ENCODE measurements around the gene GNA12.

The GNA12 gene

GRCh38 chr7:2840458-2840857, 3.6 kb downstream of the GNA12 start:
- DNase-seq (ENCODE audit: extremely low read depth in 1 of 2, low read depth in 1 of 2): no peak

GRCh38 chr7:2838873-2839578, 5.1 kb downstream of the GNA12 start:
- no peak for DNase-seq (ENCODE audit: extremely low read depth in 1 of 2, low read depth in 1 of 2)

DNA sequence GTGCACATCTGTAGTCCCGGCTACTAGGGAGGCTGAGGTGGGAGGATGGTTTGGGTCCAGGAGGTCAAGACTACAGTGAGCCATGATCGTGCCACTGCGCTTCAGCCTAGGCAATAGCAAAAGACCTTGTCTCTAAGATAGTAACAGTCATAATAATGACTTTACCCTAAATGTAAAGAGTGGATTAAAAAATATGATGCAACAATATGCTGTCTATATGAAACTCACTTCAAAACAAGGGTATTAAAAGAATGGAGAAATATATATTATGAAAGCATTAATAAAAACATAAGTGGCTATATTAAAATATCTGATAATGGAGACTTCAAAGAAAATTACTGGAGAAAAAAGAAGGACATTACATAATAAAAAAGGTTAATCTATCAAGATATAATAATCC, 5.7 kb downstream of the GNA12 start:
- DNase-seq (ENCODE audit: extremely low read depth in 1 of 2, low read depth in 1 of 2): no peak

DNA sequence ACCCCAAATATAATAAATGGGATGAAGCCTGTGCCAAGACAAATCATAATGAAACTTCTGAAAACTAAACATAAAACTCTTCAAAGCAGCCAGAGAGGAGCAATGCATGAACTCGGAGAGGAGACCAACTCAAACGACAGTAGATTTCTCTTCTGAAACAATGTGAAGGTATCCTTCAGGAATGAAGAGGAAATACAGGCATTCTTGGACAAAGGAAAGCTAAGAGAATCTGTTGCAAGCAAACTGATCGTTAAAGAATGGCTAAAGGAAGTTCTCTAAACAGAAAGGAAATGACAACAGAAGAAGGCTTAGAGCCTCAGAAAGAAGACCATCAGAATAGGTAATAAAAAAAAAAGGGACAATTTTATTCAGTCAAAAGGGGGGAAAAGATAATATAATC, 6.6 kb downstream of the GNA12 start:
- DNase-seq (ENCODE audit: extremely low read depth in 1 of 2, low read depth in 1 of 2): no peak

DNA sequence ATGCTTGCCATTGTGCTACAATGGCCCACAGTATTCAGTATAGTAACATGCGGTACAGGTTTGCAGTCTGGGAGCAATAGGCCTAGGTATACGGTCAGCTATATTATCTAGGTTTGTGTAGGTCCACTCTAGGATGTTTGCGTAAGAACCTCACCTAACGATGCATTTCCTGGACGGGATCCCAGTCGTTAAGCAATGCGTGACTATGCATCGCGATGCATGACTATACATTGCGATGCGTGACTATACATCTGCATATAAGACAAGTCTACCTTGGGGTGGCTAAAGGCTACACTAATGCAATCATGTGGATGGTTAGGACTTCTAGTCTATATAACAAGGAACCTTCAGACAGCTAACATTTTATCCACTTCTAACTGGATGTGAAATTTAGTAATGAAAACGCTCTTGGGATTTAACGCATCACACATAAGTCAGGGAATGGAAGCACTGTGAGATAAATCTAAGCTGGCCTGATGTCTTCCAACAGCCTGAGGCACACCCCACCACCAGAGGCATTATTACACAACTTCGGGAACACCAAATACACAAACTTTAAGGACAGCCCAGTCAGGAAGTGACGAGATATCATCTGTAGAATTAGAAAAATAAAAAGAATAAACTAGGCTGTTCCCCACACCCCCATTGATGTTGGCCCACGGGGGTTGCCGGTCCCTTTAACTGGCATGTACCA, 9.2 kb downstream of the GNA12 start:
- no peak for DNase-seq (ENCODE audit: extremely low read depth in 1 of 2, low read depth in 1 of 2)

DNA sequence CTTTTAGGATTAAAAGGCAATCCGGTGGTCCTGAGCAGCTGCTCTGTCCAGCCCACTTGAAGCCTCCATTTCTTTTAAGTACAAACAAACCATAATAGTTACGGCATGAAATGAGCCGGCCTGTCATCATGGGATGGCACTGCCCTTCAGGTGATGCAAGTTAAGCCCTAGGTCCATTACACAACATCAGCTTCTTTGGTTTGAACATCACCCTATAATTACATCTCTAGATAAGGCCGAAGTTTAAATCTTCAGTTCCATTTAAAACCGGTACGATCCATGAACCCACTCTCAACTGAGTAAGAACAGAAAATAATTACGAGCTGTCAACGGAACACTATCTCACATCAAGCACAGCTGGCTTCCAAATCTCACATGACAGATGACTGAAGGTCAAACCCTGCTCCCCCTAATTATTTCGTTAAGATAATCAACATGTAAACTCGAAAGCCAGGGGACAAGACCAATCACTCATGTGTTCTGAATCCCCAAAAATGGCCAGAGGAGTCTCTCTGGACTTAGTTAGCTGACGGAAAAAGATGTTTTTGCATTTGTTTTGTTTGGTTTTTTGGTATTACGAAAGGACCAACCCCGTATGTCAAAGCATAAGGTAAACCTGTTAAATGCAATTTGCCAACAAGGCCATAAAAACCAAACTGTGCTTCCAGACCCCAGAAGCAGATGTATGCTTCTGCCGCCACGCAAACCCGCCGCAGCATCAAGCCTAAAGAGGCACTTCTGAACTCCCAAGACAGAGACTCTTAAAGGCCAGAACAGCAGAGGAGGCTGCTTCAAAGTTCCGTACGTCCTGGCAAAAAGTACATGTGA, 10.8 kb downstream of the GNA12 start:
- no peak for DNase-seq (ENCODE audit: extremely low read depth in 1 of 2, low read depth in 1 of 2)

GRCh38 chr7:2832461-2832860, 11.6 kb downstream of the GNA12 start:
- no peak for DNase-seq (ENCODE audit: extremely low read depth in 1 of 2, low read depth in 1 of 2)

DNA sequence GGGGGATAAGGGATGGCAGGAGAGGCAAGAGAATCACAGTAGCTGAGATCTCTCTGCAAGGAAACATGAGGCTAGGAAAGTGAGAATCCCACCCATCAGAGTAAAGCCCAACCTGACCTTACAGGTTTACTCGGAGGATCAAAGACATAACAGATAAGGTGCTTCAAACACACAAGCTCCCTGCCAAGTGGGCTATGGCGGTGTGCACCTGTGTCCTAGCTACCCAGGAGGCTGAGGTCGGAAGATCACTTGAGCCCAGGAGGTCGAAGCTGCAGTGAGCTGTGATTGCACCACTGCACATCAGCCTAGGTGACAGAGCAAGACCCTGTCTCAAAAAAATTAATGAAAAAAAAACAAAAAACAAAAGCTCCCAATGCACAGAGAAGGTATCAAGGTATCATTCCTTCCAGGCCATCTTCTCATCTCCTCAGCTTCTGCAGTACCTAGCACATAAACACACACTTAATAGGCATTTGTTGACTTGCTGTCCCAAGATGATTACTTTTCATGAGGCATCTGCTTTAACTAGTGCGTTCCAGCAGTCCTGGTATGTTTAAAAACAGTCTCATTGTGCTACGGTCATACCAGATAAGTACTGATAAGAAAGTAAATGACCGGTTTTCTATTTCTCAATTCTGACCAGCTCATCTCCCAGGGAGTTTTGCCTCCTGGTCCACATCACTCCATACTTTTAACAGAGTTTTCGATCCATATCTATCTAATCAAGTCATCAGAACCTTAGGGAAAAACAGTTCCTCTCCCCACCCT, 13.3 kb downstream of the GNA12 start:
- DNase-seq (ENCODE audit: extremely low read depth in 1 of 2, low read depth in 1 of 2): no peak

DNA sequence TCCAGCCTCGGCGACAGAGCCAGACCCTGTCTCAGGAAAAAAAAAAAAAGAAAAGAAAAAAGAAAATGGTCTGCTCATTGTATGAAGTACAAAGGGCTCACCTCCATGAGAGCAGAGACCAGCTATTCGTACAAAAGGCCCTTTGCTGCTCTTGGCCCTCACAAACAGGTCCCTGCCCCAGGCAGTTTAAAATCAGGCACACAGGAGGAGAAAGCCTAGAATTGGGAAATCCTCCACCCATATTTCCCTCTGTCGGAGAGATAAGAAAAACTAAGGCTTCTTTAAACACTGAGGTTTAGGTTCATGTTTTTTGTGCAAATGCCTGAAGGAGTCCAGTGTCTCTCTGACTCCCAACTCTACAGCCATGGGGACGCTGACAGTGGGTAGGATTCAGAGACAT, 15.1 kb downstream of the GNA12 start:
- no peak for DNase-seq (ENCODE audit: extremely low read depth in 1 of 2, low read depth in 1 of 2)

DNA sequence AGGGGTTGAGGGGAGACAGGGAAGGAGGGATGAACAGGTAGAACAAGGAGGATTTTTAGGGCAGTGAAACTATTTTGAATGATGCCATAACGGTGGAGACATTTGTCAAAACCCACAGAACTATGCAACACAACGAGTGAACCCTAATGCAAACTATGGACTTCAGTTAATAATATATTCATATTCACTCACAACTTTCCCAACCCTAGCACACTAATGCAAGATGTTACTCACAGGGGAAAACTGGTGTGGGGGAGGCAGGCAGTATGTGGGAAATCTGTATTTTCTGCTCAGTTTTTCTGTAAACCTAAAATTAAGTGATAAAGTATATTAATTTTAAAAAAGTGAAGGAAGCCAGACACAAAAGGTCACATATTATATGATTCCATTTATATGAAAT, 17.3 kb downstream of the GNA12 start:
- DNase-seq (ENCODE audit: extremely low read depth in 1 of 2, low read depth in 1 of 2): no peak

GRCh38 chr7:2825559-2826227, 18.4 kb downstream of the GNA12 start:
- DNase-seq (ENCODE audit: extremely low read depth in 1 of 2, low read depth in 1 of 2): no peak

DNA sequence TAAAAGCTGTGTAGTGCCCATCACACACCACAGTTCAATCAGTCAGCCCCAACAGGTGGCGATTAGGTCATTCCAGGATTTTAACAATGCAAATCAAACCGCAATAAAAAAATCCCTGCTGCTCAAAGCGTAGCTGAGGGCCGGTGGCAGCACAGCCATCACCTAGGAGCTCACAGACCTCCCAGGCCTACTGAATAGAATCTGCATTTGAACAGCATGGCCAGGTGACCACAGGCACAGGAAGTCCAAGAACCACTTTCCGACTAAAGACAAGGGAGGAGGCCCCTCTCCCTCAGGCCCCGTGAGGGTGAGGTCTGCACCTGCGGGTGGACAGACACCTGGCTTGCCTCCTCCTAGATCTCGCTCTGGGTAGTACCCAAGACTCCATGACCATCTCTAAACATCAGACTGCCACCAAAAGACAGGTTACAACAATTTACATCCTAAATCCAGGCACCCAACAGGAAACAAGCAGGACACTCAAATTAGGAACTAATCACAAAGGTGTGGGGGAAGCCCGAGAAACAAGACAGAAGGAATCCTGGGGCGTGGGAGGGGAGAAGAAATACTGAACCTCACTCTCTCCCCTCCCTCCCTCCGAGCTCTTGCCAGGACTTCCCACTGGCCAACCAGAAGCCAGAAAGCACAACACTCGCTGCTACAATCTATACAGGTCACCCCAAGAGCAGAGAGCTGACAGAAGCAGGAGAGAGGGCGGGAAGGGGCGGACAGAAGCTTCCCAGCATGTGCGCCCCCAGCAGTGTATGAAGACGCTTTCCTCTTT, 19.2 kb downstream of the GNA12 start:
- DNase-seq (ENCODE audit: extremely low read depth in 1 of 2, low read depth in 1 of 2): no peak

DNA sequence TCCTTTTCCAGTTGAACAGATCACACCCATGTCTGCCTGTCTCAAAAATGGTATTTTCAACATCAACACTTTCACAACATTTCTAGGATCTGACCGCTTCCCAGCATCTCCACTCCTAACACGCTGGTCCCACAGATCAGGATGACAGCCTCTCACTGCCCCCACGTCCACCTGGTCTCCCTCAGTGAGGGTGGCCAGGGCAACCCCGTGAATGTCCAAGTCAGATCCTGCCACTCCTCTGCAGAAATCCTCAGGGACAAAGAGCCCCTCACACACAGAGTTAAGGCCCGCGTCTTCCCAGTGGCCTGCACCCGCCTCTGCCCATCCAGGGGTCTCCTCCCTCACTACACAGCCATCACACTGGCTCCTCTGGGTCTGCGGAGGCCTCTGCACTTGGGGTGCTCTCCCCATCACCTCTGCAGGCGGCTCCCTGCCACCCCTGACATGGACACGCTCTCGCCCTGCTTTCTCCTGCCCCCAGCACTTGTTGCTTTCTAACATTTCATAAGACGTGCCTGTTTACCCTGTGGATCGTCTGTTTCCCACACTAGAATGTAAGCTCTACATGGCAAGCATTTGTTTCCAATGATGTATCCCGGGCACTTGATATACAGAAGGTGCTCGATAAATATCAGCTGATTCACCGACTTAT, 20.0 kb downstream of the GNA12 start:
- no peak for DNase-seq (ENCODE audit: extremely low read depth in 1 of 2, low read depth in 1 of 2)

DNA sequence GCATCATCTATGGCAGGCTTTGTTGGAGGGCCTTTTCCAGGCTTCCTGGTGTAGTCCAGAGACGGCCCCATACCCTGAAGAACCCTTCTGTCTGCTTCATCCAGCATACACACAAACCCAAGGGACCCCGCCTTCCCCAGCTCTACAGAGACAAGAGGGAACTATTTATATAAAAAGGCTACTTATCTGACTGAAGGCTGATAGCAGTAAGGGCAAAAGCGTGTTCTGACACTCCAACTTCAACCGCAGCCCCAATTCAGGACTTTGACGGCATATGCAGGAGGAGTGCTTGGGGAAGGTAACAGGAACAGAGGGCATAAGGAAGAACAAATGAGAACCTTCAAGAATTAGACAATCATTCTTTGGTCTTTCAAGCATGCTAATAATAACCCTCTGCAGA, 21.0 kb downstream of the GNA12 start:
- no peak for DNase-seq (ENCODE audit: extremely low read depth in 1 of 2, low read depth in 1 of 2)

DNA sequence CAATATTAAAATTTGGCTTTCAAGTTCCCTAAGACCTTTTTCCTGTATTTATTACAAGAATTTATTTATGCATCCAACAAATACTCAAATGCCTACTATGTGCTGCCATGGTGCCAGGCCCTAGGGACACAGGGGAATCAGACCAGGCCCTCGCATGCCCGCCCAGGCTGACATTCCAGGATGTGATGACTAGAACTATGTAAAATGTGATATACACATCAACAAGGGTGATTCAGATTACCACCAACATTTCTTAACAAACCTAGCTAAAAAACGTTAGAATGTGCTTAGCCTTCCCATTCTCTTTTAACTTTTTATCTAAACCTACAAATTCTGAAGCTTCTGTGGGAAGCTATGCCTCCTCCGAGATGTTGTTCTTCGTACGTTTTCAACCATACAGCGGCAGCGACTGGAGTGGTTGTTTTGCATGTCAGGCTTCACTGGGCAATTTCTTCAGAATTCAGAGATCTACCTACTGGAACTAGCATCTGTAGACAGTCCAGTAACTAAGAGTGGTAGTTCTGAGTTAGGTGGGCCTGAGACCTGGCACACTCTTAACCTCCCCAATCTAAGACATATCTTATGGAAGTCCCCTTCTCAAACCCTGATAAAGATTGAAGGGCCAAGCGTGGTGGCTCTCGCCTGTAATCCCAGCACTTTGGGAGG, 22.1 kb downstream of the GNA12 start:
- DNase-seq (ENCODE audit: extremely low read depth in 1 of 2, low read depth in 1 of 2): no peak

DNA sequence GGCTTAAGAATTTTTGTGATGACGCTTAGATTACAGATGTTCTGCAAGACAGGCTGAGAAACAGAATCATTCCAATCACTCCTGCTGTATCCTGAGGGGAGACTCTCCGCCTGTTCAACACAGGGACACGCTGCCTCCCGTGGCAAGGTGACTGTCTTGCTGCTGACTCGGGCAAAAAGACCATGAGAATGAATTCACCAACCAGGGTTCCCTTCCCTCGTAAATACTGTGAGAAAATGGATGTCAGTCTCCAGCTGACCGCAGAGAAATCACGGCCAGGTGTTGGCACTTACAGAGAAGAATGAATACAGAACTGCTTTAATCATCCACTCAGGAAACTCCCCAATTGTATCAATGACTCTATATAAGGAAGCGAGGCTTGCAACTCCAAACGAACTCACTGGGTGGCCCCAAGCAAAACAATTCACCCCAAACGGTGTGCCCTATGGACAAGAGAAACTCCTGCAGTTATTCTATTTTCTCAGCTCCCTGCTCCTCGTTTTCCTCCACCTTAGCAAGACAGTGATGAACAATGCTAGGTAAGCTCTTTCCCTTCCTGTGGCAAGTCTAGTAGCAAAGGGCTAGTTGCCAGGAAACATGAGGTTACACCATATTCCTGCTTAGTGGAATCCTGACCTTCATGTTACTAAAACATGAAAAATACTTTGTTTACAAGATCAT, 22.8 kb downstream of the GNA12 start:
- DNase-seq (ENCODE audit: extremely low read depth in 1 of 2, low read depth in 1 of 2): no peak

DNA sequence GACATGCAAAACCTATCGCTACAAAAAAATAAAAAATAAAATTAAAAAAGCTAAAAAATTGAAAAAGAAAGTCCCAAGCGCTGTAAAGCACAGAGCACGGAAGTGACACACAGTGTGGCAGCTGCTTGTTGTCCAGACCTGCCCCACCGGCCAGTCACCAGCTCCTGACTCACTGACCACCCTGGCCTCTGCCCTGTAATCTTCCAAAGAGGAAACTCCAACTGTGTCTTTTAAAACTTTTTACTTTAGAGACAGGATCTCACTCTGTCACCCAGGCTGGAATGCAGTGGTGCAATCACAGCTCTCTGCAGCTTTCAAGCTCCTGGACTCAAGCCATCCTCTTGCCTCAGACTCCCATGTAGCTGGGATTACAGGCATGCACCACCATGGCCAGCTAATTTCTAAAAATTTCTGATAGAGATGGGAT, 23.6 kb downstream of the GNA12 start:
- no peak for DNase-seq (ENCODE audit: extremely low read depth in 1 of 2, low read depth in 1 of 2)

DNA sequence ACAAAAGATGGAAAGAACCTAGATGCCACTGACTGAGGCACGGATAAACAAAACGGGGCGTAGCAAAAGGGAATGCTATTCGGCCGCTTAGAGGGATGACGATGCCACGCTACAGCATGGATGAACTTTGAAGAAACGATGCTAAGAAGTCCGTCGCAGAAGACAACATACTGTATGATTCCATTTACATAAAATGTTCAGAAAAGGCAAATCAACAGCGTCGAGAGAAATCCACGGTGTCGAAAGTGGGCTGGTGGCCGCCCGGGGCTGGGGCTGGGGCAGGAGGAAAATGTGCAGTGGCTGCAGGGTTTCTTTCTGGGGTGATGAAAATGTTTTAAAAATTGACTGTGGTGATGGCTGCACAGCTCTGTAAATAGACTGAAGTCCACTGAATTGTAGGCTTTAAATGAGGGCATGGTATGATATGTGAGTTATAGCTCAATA, 24.1 kb downstream of the GNA12 start:
- DNase-seq (ENCODE audit: extremely low read depth in 1 of 2, low read depth in 1 of 2): no peak

All from activated CD8-positive, alpha-beta memory T cell treated with anti-CD3 and anti-CD28 coated beads for 1 hour (primary cell).